ENCODE data around the gene PTGR3.

DNA sequence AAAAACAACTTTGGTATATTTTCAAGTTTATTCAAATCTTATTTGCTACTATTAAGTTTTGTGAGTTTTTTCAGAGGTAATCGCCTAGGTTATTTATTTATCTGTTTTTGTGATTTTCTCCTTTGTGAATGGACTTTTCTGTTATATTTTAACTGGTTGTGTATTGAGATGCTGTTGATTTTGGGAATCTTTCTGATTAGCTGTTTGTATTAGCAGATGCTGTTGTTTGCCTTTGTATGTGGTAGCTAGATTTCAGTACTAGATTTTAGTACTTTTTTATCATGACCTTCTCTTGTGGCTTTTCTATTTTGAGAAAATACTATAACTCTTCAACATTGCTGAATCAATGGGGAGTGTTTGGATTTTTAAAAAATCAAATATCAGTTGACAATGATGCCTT, 44.1 kb upstream of the PTGR3 start:
- TF ChIP-seq TEAD4 (IDR thresholded peaks at IDR 0.05; ENCODE audit: low read depth, low read length) (no peak), TAF1 (IDR thresholded peaks at IDR 0.05; ENCODE audit: low read depth, low read length) (no peak), POLR2A (IDR thresholded peaks at IDR 0.05; ENCODE audit: control extremely low read depth in 1 of 2, low read depth in 2 of 2, low read length in 2 of 2) (no peak), POLR2AphosphoS5 (IDR thresholded peaks at IDR 0.05; ENCODE audit: low read depth, low read length) (no peak), CHD2 (IDR thresholded peaks at IDR 0.05; ENCODE audit: low read length) (no peak), EZH2 (IDR thresholded peaks at IDR 0.05; ENCODE audit: low read depth, low read length, severe bottlenecking) (no peak)
- TF ChIP-seq, protein P1, sequence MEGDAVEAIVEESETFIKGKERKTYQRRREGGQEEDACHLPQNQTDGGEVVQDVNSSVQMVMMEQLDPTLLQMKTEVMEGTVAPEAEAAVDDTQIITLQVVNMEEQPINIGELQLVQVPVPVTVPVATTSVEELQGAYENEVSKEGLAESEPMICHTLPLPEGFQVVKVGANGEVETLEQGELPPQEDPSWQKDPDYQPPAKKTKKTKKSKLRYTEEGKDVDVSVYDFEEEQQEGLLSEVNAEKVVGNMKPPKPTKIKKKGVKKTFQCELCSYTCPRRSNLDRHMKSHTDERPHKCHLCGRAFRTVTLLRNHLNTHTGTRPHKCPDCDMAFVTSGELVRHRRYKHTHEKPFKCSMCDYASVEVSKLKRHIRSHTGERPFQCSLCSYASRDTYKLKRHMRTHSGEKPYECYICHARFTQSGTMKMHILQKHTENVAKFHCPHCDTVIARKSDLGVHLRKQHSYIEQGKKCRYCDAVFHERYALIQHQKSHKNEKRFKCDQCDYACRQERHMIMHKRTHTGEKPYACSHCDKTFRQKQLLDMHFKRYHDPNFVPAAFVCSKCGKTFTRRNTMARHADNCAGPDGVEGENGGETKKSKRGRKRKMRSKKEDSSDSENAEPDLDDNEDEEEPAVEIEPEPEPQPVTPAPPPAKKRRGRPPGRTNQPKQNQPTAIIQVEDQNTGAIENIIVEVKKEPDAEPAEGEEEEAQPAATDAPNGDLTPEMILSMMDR (IDR thresholded peaks at IDR 0.05; ENCODE audit: control extremely low read depth in 1 of 3, insufficient read depth in 1 of 3, low read depth in 1 of 3, low read length in 3 of 3) = no peak
- TF ChIP-seq, protein P2, sequence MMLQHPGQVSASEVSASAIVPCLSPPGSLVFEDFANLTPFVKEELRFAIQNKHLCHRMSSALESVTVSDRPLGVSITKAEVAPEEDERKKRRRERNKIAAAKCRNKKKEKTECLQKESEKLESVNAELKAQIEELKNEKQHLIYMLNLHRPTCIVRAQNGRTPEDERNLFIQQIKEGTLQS (IDR thresholded peaks at IDR 0.05; ENCODE audit: insufficient read depth, low read depth, low read length) = no peak

All from H1 (cell line).